Panc1 (cell line): ENCODE measurements around the gene MZB1. TPM values are rescaled to one million over a fixed set of nuclear protein-coding genes. Genes with fewer than 3 reads are reported as not detected.

Experiments
- ATAC-seq: fragments of 200-7000 bp; cut with Tn5 transposase; 2 replicates; pipeline ENCODE4 v1.9.1; 2020; ENCODE audit warnings: mild to moderate bottlenecking, moderate library complexity
- BruUV-seq: library from RNA; stranded (reverse); fragments of 400-500 nt; replicated peaks from 2 replicates; lab custom pipeline; 2021; lab: Mats Ljungman, UMichigan
- CTCF ChIA-PET: fragments of 300-600 bp; sonication (Branson Sonifier 250); formaldehyde crosslinking; loops from one replicate; lab custom pipeline; 2022; ENCODE audit warnings: antibody characterized with exemption; lab: Charles Lee
- POLR2A ChIA-PET: fragments of 300-600 bp; sonication (Branson Sonifier 250); formaldehyde crosslinking; loops from one replicate; lab custom pipeline; 2022; ENCODE audit warnings: antibody characterized with exemption; lab: Charles Lee
- DNase-seq: peaks from one replicate; pipeline ENCODE4 v3.0.0-alpha.2; 2010; ENCODE audit warnings: low read depth, low spot score
- H3K27ac ChIP-seq: 2 replicates; pipeline ENCODE4 v1.5.1; 2011; ENCODE audit warnings: mild to moderate bottlenecking, low read length, inconsistent platforms
- H3K27me3 ChIP-seq: fragments of 200-500 bp; sonication (Bioruptor generic); 2 replicates; pipeline ENCODE4 v1.6.0; 2014; ENCODE audit warnings: low read length, inconsistent platforms; ENCODE audit not compliant: control insufficient read depth, insufficient read depth
- H3K36me3 ChIP-seq: fragments of 200-500 bp; sonication (Bioruptor generic); 2 replicates; pipeline ENCODE4 v1.5.1; 2014; ENCODE audit warnings: inconsistent platforms, mild to moderate bottlenecking, low read length, moderate library complexity; ENCODE audit not compliant: control insufficient read depth, insufficient read depth
- H3K4me1 ChIP-seq: 2 replicates; pipeline ENCODE4 v1.5.1; 2011; ENCODE audit warnings: inconsistent platforms, mild to moderate bottlenecking, low read length, moderate library complexity; ENCODE audit not compliant: control insufficient read depth, insufficient read depth
- H3K4me3 ChIP-seq, 2 experiments: 2 replicates each; pipeline ENCODE4 v1.5.1; 2011 to 2012; ENCODE audit warnings: low read depth in 2 of 2, low read length in 2 of 2, mild to moderate bottlenecking in 2 of 2, inconsistent platforms in 1 of 2, moderate library complexity in 1 of 2
- H3K9me3 ChIP-seq: fragments of 200-500 bp; sonication (Bioruptor generic); 2 replicates; pipeline ENCODE4 v1.5.1; 2014; ENCODE audit warnings: low read depth, mild to moderate bottlenecking, inconsistent platforms, low read length, moderate library complexity; ENCODE audit not compliant: control insufficient read depth, insufficient read depth
- CTCF ChIP-seq: fragments of 450-650 bp; IDR thresholded peaks from 2 replicates; pipeline ENCODE4 v1.5.1; 2017; ENCODE audit warnings: mild to moderate bottlenecking
- POLR2AphosphoS5 ChIP-seq: IDR thresholded peaks from 2 replicates; pipeline ENCODE4 v1.6.1; 2012; ENCODE audit warnings: mild to moderate bottlenecking, low read depth, low read length, moderate library complexity
- REST ChIP-seq, 2 experiments: IDR thresholded peaks; 2 replicates each; pipeline ENCODE4 v1.6.1; 2011 to 2012; ENCODE audit warnings: low read depth in 2 of 2, control low read depth in 1 of 2, low read length in 1 of 2, mild to moderate bottlenecking in 1 of 2, moderate library complexity in 1 of 2; ENCODE audit not compliant: insufficient read depth in 1 of 2
- SIN3A ChIP-seq: IDR thresholded peaks from 2 replicates; pipeline ENCODE4 v1.6.1; 2012; ENCODE audit warnings: low read depth, mild to moderate bottlenecking, low read length, moderate library complexity, borderline replicate concordance; ENCODE audit not compliant: insufficient read depth
- TCF7L2 ChIP-seq: IDR thresholded peaks from 2 replicates; pipeline ENCODE4 v1.6.1; 2011; ENCODE audit warnings: mild to moderate bottlenecking, low read depth, low read length, inconsistent platforms
- in situ Hi-C: cut with HindIII; loops from 2 replicates; pipeline ENCODE4 v1.10.0; 2016; ENCODE audit warnings: low sequenced_read_pairs, low pct_unique_long_range_greater_than_20kb
- intact Hi-C: fragments of 100-400 bp; cut with micrococcal nuclease; formaldehyde crosslinking; loops from one replicate; pipeline ENCODE4 v1.10.0; 2022; ENCODE audit not compliant: unreplicated experiment
- total RNA-seq: library from RNA; stranded (reverse); gene quantifications from one replicate; pipeline ENCODE4 v1.2.1, GENCODE V29; 2021; ENCODE audit not compliant: unreplicated experiment

MZB1 gene
- total RNA-seq, 1 experiment from 2014 or later: 0.49 TPM

- in situ Hi-C loops (loop anchor here (25.0 kb wide), 1 partner anchor 90 kb away; no protein-coding TSS in a partner anchor), intact Hi-C loops (loop anchor here (1.0 kb wide), 1 partner anchor 91 kb away; no protein-coding TSS in a partner anchor)
- Histone ChIP-seq H3K4me3 (no peak overlapping the region), H3K36me3 (no peaks in the 10 kb centered on the region), H3K4me1 (no peaks in the 10 kb centered on the region), H3K27ac (no peak overlapping the region), H3K9me3 (no peaks in the 10 kb centered on the region), H3K27me3 (no peaks in the 10 kb centered on the region)
- ATAC-seq (peak; percentile 85), DNase-seq (peak; percentile 63)
- BruUV-seq: no TSS peak
- ChIA-PET CTCF (interaction anchor here (0.7 to 1.5 kb wide), 7 partner anchors 11 to 143 kb away, joined by 3 to 18 read pairs (median 3); partner anchors contain the start of gene STING1), POLR2A (interaction anchor here (0.5 to 1.6 kb wide), 5 partner anchors 14 to 96 kb away, joined by 3 to 10 read pairs (median 6); partner anchors contain the start of gene PAIP2)
- peak; percentile 87 for TF ChIP-seq CTCF
- no peak for TF ChIP-seq POLR2AphosphoS5
- no peak for TF ChIP-seq REST (IDR thresholded peaks at IDR 0.05; ENCODE audit: insufficient read depth in 1 of 2, low read depth in 2 of 2, low read length in 1 of 2)
Measured at GRCh38 chr5:139422307-139422893, 32.7 kb upstream of the MZB1 start.

GRCh38 chr5:139419226-139420192, 29.8 kb upstream of the MZB1 start:
- ChIA-PET CTCF (interaction anchor here (0.8 to 2.0 kb wide), 3 partner anchors 9 to 94 kb away, joined by 3 to 5 read pairs (median 5); no protein-coding TSS in a partner anchor), POLR2A (interaction anchor here (0.5 kb wide), 1 partner anchor 47 kb away, joined by 7 read pairs; no protein-coding TSS in a partner anchor)
- no peaks in the 10 kb centered on the region for H3K36me3 ChIP-seq
- ATAC-seq (no peak), DNase-seq (no peak)
- no TSS peak for BruUV-seq
- H3K4me1 ChIP-seq: no peaks in the 10 kb centered on the region
- peak; percentile 4; the same call in 1 of the 2 replicates for TF ChIP-seq CTCF
- TF ChIP-seq TCF7L2: no peak
- no peak for TF ChIP-seq REST (IDR thresholded peaks at IDR 0.05; ENCODE audit: insufficient read depth in 1 of 2, low read depth in 2 of 2, low read length in 1 of 2)
- no peak for TF ChIP-seq SIN3A
- H3K27ac ChIP-seq: no peak overlapping the region
- no peaks in the 10 kb centered on the region for H3K27me3 ChIP-seq
- intact Hi-C loops: no loop called here
- in situ Hi-C loops: loop anchor here (25.0 kb wide), 1 partner anchor 93 kb away; no protein-coding TSS in a partner anchor
- H3K4me3 ChIP-seq: no peak overlapping the region
- H3K9me3 ChIP-seq: no peaks in the 10 kb centered on the region
